NCI-H2196 (cell line): ENCODE data around the gene PIK3C2G.
"Not testable (repeated sequence)": the region's sequence is repeated elsewhere in the genome, so short reads cannot be mapped to it uniquely, and the experiment has no call there.

Source experiments
- DNase-seq: peaks from one replicate; lab custom pipeline; 2025; ENCODE audit not compliant: unreplicated experiment; lab: John Stamatoyannopoulos, UW

Gene PIK3C2G

GRCh38 chr12:18467620-18468245 is 206.4 kb downstream of the PIK3C2G start:
- no peak for DNase-seq

DNA sequence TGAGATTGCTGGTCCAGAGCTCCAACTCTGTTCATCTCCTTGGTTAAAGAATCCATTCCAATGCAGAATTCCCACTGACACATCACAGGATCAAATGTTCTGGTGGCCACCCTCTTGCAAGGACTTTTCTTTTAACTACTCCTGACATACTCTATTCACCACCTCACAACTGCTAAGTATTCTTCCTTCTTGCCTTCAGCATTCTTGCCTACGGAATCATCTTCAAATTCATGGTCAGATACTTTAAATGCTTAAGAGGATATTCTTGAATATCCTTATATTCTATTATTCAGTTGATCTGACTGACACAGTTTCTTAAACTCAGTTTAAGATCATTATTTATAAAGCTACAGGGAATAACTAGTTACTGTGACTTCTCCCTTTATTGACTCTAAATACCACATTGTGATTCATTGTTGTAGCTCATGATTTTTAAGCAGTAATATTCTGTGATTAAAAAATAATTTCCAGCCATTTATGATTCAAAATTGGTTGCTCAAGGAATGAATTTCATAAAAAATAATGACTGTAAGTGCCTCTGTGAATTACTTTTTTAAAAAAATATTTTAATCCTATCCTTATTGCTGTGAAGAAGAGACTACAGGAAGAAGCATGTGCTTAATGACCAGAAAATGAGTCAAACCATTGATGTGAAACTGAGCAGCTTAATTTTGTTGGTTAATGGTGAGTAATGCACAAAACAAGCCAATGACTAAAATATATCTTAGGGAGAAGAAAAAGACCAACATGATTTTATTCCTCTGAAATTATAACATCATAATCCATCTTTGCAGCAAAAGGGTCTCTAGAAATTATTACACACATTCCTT is 207.1 kb downstream of the PIK3C2G start:
- DNase-seq = no peak

DNA sequence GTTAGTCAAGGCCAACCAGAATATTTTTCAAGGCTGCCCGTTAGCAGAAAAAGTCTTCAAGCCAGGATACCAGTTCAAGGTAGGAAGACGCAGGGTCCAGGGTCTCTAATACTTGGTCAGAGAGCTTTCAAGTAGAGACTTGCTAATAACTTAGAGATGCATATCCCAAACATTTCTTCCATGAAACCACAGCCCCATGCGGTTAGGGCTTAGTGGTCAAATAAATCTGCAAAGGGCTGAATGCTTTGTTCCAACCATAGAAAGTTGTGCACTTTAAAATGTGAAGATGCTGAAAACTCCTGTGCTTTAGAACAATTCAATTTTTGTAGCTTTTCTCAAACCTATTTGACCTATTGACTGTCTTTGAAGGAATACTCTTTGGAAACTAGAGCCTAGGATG is 208.9 kb downstream of the PIK3C2G start:
- no peak for DNase-seq

DNA sequence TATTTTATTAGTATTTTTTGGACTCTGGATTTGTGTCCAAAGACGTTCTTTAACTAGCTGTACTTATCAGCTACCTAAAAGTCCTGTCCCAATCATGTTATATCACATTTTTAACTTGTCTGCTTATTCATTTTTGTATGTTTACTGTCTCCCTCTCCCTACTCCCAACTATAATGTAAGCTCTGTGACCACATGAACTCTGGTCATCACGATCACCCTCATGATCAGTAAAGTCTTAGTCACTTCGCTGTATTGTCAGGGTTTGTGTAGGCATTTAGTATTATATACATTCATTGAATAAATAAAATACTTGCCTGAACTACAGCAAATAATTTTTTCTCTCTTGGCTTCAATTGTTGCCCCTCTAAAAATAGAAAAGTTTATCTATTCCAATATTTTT is 211.0 kb downstream of the PIK3C2G start:
- DNase-seq = no peak

DNA sequence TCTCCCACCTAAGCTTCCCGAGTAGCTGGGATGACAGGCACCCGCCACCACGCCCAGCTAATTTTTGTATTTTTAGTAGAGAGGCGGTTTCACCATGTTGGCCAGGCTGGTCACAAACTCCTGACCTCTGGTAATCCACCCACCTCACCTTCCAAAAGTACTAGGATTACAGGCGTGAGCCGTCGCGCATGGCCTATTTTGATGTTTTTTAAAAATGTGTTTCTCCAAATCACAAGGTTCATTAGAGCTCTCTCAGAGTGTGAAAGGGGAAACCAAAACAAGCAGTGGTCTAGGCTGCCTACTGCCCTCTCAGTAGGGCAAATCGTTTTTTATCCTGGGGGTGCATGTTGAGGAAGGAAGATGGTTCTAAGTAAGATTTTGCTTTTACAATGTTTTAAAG is 211.5 kb downstream of the PIK3C2G start:
- DNase-seq = no peak

DNA sequence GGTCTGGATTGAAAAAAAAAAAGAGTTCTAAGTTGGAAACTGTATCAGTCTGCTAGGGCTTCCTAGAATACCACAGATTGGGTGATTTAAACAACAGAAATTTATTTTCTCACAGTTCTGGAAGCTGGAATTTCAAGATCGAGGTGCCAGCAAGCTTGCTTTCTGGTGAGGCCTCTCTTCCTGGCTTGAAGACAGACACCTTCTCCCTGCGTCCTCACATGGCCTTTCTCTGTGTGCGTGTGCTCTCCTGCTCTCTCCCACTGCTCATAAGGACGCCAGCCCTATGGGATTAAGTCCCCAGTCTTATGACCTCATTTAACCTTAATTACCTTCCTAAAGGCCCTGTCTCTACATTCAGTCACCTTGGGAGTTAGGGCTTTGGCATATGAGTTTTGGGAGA is 215.5 kb downstream of the PIK3C2G start:
- DNase-seq = no peak

GRCh38 chr12:18479256-18479655 is 217.9 kb downstream of the PIK3C2G start:
- no peak for DNase-seq

DNA sequence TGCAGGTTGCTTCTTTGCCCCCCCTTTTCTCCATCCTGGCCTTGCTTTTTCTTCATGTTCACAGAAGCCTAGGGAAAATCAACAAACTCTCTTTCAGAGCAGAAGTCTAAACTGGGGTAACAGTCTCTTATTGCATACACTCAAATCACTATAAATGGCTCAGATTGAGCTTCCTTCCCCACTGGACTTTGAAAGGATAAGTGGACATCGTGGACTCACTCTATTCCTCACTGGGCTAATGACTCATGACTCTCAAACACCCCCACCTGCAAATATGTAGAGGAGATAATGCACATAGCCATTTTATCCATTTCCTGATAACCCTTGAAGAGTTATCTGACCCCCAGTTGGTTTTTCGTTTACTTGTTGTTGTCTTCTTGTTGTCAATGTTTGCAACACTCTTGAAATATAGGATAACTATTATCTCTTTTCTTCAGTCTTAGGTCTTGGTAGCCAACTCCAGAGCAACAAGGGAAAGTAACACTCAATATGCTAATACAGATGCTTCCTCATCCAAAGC is 221.3 kb downstream of the PIK3C2G start:
- DNase-seq = no peak

DNA sequence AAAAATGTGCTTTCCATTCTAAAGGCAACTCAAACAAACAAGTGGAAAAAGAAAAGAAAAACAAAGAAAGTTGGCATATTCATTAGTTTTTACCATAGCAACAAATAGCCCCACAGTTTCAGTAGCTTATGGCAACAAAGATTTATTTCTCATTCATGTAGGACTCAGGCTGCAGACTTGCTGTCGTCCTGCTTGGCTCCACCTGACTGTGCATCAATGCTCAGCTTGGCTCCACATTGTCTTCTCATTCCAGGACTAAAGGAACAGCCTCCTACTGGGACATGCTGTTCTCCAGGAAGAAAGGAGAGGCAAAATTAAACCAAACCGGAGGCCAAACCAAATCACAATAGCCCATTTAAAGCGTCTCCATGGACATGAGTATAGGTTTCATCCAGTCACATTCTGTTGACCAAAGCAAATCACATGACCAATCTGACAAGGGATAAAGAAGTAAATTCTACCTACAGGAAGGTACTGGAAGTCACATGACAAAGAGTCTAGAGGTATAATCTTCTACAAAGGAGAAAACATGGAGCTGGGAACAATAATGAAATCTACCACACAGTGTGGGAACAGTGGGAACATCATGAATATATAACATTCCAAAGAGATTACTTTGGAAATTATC is 222.5 kb downstream of the PIK3C2G start:
- no peak for DNase-seq

DNA sequence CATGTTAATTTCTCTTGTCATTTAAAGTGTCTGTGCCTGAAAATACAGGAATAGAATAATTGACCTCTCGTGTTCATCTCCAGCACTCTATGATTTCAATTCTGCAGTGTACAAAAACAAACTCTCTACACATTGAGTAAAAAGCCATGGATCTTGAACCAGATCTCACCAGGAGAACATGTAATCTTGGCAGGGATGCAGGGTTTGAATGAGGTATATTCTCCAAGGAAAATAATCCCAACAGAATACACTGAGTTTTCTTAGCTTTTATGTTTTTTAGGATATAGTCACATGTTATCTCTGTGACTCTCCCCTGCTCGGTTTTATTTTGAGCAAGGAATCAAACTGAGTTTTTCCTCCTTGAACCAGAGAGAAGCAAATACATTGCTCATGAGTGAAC is 224.7 kb downstream of the PIK3C2G start:
- DNase-seq = no peak

DNA sequence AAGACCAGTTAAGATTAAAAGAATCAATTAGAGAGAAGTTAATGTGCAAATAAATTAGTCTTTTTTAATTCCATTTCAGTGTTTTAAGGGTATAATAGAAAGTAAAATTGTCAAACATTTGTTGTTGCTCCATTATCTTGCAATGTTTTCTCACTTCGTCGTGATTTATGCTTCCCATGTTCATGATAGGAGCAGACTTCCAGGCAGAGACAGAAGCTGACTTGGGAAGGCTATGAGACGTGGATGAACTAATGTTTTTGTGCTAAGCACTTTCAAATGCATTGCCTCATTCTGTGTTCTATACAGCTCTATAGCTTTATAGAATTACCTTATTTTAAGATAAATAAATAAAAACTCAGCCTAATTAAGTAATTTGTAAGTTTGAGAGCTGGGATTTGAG is 226.2 kb downstream of the PIK3C2G start:
- DNase-seq = no peak

DNA sequence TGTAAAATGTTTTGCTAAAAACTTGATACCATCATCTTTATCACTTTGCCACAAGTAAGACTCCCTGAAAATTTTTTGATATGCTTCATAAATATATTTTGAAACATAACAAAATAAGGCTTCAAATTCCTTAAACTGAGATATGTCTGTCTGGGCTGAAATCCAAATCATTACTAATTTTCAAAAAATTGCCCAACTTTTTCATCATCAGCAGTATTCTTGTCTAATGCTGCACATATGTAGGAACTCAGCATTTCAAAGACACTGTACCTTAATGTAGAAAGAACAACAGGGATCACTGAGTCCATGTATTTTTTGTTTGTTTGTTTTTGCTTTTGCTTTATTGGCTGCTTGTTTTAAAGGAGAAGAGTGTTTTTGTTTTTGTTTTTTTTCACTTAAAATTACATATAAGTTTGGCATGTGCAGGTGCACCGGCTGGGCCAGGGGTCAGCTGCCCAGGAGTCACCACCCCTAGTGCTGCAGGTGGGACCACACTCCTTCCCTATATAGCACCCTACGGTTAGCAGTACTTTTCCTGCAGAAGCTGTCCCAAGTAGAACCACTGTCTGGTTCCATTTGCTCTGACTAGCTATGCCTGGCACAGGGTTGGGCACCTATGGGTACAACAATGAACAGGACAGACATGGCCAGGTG is 231.2 kb downstream of the PIK3C2G start:
- DNase-seq = no peak

GRCh38 chr12:18496156-18496555 is 234.8 kb downstream of the PIK3C2G start:
- no peak for DNase-seq

- DNase-seq = not testable (repeated sequence)
These were observed 238.8 kb downstream of the PIK3C2G start for GRCh38 chr12:18500160-18500574.

DNA sequence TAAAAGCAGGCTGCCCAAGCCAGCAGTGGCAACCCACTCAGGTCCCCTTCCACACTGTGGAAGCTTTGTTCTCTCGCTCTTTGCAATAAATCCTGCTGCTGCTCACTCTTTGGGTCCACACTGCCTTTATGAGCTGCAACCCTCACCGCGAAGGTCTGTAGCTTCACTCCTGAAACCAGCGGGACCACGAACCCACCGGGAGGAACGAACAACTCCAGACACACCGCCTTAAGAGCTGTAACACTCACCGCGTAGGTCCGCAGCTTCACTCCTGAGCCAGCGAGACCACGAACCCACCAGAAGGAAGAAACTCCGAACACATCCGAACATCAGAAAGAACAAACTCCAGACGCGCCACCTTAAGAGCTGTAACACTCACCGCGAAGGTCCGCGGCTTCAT is 239.4 kb downstream of the PIK3C2G start:
- DNase-seq = not testable (repeated sequence)

DNA sequence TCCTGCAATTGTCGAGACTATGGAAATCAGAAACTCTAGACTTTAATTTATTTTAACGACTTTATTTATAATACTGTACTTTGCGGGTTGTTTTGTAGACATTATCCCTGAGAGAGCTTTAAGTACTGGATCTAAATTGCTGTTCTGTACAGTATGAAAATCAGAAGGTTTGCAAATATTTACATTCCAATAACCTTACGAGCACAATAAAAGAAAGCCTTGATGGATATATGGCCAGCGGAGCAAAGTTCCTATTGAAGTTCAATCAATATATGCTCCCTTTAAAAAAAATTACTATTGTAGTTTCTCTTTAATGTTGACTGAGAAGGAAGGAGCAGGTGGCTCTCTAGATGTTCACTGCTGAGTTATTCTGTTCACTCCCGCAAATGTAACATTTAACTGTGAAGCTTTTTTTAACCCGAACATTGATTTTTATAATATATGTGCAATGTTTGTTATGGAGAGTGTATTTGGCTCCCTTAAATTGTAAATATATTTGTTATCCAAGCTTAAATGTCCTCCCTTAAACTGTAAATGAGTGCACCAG is 241.2 kb downstream of the PIK3C2G start:
- DNase-seq = no peak

DNA sequence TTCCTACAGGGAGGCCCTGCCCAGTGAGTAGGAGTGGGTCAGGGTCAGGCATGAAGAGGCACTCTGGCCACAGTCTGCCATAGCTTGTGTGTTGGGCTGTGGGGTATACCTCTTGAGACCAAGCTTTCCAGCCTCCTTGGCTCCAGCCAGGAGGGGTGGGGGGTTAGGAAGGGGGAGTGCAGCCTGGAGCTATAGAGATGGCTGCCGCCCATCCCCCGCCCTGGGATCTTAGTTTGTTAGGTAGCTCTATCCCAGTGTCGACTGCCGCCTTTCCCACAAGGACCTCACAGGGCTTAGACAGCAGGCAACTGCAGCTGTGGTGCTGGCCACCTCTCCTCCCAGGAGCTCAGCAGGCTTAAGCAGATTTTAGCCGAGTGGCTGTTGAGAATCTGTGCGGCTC is 260.1 kb downstream of the PIK3C2G start:
- no peak for DNase-seq

- DNase-seq = no peak
These were observed 261.5 kb downstream of the PIK3C2G start for GRCh38 chr12:18522806-18523205.

- not testable (repeated sequence) for DNase-seq
These were observed 281.2 kb downstream of the PIK3C2G start for GRCh38 chr12:18542497-18542896.

DNA sequence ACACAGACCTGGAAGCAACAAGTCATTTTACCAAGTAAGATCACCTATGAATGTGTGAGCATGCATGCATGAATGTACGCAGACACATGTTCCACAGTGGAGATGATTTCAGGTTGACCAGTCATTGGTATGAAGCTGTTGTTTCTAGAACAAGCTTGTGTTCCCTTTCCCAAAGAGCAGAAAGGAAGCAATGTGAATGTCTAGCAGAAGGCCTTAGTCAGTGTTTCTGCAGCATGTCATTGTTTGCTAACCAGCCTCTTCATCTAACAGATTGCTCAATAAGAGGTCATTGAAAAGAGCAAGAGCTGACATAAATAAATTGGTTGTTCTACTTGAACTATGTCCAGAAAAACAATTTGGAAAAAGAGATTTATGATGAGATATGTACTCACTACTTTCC is 285.1 kb downstream of the PIK3C2G start:
- DNase-seq = no peak

GRCh38 chr12:18549598-18549997 is 288.3 kb downstream of the PIK3C2G start:
- no peak for DNase-seq
